NB4 (cell line): Measurements from ENCODE around the gene DISP2.

Source experiments
- MYC ChIP-seq: IDR thresholded peaks from 2 replicates; pipeline ENCODE4 v1.6.1; 2011; ENCODE audit warnings: low read depth, low read length
- POLR2A ChIP-seq: IDR thresholded peaks from 2 replicates; pipeline ENCODE4 v1.6.1; 2011; ENCODE audit warnings: mild to moderate bottlenecking; ENCODE audit not compliant: insufficient read length; ENCODE audit errors: extremely low read depth
- TF ChIP-seq, protein P1 (sequence below): IDR thresholded peaks from one replicate; pipeline ENCODE4 v1.5.1; 2012; ENCODE audit warnings: low read depth, low read length
- TF ChIP-seq, protein P2 (sequence below): IDR thresholded peaks from 2 replicates; pipeline ENCODE4 v1.6.1; 2011; ENCODE audit warnings: low read depth, low read length

DNA sequence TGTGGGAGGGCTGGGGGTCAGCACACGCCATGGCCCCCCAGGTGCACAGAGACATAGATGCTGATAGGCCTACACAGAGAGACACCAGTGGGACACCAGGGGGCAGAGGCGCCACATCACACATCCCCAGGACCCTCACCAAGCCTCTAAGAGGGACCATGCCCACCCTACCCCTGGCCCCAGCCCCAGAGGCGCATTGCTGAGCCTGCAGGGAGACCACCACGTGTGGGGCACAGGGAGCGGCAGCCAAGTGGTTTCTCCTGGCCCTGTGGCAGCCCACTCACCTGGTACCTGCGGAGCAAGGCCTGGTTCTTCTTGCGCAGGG, 18.4 kb upstream of the DISP2 start:
- TF ChIP-seq, protein P1, sequence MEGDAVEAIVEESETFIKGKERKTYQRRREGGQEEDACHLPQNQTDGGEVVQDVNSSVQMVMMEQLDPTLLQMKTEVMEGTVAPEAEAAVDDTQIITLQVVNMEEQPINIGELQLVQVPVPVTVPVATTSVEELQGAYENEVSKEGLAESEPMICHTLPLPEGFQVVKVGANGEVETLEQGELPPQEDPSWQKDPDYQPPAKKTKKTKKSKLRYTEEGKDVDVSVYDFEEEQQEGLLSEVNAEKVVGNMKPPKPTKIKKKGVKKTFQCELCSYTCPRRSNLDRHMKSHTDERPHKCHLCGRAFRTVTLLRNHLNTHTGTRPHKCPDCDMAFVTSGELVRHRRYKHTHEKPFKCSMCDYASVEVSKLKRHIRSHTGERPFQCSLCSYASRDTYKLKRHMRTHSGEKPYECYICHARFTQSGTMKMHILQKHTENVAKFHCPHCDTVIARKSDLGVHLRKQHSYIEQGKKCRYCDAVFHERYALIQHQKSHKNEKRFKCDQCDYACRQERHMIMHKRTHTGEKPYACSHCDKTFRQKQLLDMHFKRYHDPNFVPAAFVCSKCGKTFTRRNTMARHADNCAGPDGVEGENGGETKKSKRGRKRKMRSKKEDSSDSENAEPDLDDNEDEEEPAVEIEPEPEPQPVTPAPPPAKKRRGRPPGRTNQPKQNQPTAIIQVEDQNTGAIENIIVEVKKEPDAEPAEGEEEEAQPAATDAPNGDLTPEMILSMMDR, result no peak
- TF ChIP-seq, protein P2, sequence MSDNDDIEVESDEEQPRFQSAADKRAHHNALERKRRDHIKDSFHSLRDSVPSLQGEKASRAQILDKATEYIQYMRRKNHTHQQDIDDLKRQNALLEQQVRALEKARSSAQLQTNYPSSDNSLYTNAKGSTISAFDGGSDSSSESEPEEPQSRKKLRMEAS, result no peak
- TF ChIP-seq MYC (no peak), POLR2A (no peak)
